ENCODE results near the gene GSX1. TPM values are rescaled to one million over a fixed set of nuclear protein-coding genes. Genes with fewer than 3 reads are reported as not detected.

Gene GSX1
- polyA plus RNA-seq, 1 donor from 2014 or later: not detected

- Histone ChIP-seq H3K9me2 (ENCODE audit: insufficient read depth, low read length) (no peaks in the 10 kb centered on the region), H3F3A (ENCODE audit: insufficient read depth, low read length, poor library complexity, severe bottlenecking) (no peaks in the 10 kb centered on the region), H3K36me3 (ENCODE audit: insufficient read depth, low read length) (no peaks in the 10 kb centered on the region), H3K4me2 (ENCODE audit: low read length) (no peak overlapping the region), H3K4me3 (ENCODE audit: low read length) (no peak overlapping the region), H2AFZ (ENCODE audit: low read depth, low read length) (no peak overlapping the region), H3K27me3 (ENCODE audit: insufficient read depth, low read depth, low read length) (peaks cover 2% of the 10 kb centered on the region), H4K20me1 (ENCODE audit: insufficient read depth) (no peaks in the 10 kb centered on the region), H3K9me3 (ENCODE audit: low read length) (no peaks in the 10 kb centered on the region), H3K79me2 (replicated peaks; ENCODE audit: insufficient read depth, low read length) (no peaks in the 10 kb centered on the region), H3K9ac (ENCODE audit: low read length) (no peak overlapping the region), H3K27ac (ENCODE audit: low read length) (no peak overlapping the region)
- no peak for TF ChIP-seq SMC3 (conservative IDR thresholded peaks at IDR 0.05; ENCODE audit: poor library complexity)
- TF ChIP-seq RAD21 (conservative IDR thresholded peaks at IDR 0.05): no peak
- TF ChIP-seq CTCF (IDR thresholded peaks at IDR 0.05; ENCODE audit: poor library complexity, severe bottlenecking): no peak
- no peak for TF ChIP-seq EP300 (conservative IDR thresholded peaks at IDR 0.05; ENCODE audit: poor library complexity, severe bottlenecking)
- no peak for TF ChIP-seq POLR2AphosphoS5 (IDR thresholded peaks at IDR 0.05)
- no peak for TF ChIP-seq EZH2 (IDR thresholded peaks at IDR 0.05; ENCODE audit: borderline replicate concordance, insufficient read depth, low read length, poor library complexity, severe bottlenecking)
- TF ChIP-seq, protein P1, sequence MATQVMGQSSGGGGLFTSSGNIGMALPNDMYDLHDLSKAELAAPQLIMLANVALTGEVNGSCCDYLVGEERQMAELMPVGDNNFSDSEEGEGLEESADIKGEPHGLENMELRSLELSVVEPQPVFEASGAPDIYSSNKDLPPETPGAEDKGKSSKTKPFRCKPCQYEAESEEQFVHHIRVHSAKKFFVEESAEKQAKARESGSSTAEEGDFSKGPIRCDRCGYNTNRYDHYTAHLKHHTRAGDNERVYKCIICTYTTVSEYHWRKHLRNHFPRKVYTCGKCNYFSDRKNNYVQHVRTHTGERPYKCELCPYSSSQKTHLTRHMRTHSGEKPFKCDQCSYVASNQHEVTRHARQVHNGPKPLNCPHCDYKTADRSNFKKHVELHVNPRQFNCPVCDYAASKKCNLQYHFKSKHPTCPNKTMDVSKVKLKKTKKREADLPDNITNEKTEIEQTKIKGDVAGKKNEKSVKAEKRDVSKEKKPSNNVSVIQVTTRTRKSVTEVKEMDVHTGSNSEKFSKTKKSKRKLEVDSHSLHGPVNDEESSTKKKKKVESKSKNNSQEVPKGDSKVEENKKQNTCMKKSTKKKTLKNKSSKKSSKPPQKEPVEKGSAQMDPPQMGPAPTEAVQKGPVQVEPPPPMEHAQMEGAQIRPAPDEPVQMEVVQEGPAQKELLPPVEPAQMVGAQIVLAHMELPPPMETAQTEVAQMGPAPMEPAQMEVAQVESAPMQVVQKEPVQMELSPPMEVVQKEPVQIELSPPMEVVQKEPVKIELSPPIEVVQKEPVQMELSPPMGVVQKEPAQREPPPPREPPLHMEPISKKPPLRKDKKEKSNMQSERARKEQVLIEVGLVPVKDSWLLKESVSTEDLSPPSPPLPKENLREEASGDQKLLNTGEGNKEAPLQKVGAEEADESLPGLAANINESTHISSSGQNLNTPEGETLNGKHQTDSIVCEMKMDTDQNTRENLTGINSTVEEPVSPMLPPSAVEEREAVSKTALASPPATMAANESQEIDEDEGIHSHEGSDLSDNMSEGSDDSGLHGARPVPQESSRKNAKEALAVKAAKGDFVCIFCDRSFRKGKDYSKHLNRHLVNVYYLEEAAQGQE (IDR thresholded peaks at IDR 0.05; ENCODE audit: borderline replicate concordance): no peak
- no peak for TF ChIP-seq TAF1 (IDR thresholded peaks at IDR 0.05; ENCODE audit: low read depth)
- no peak for TF ChIP-seq MXI1 (conservative IDR thresholded peaks at IDR 0.05; ENCODE audit: poor library complexity, severe bottlenecking)
Measured at GRCh38 chr13:27842571-27842970, 50.3 kb downstream of the GSX1 start.

Small RNAs within 50 kb of the gene (small RNA-seq; reads per million reads assigned to genes)
- 5.2 to 18.0 (median 8.2) reads per million in 3 experiments for gene RNU6-73P

Other genes with a start within 250 kb of the GSX1 start
- 3.6 and 4.2 TPM in 2 replicates for gene LNX2, start 172.0 kb upstream of the GSX1 start, polyA plus RNA-seq
- 134 and 179 TPM in 2 replicates for gene POLR1D, start 170.6 kb upstream of the GSX1 start, polyA plus RNA-seq
- not detected in 2 replicates for gene PDX1, start 127.5 kb downstream of the GSX1 start, polyA plus RNA-seq
- gene CDX2, start 176.8 kb downstream of the GSX1 start, polyA plus RNA-seq: not detected in 2 replicates
- gene URAD, start 196.2 kb downstream of the GSX1 start, polyA plus RNA-seq: not detected in 2 replicates

All from neural cell (in vitro differentiated cells).